CD4-positive, alpha-beta T cell treated with Interleukin-15 for 1 hour (primary cell): ENCODE data around the gene EPHB6.

Source experiments
- DNase-seq: peaks from one replicate; pipeline ENCODE4 v3.0.0-alpha.2; 2020

EPHB6 gene

GRCh38 chr7:142833174-142834048 is 21.5 kb upstream of the EPHB6 start:
- DNase-seq, result no peak

- DNase-seq, result no peak
Measured at GRCh38 chr7:142835487-142835886, 19.4 kb upstream of the EPHB6 start.

- no peak for DNase-seq
Measured at GRCh38 chr7:142836426-142836825, 18.4 kb upstream of the EPHB6 start.

GRCh38 chr7:142838461-142839213 is 16.2 kb upstream of the EPHB6 start:
- no peak for DNase-seq

- no peak for DNase-seq
Measured at GRCh38 chr7:142842251-142842766, 12.6 kb upstream of the EPHB6 start.

- DNase-seq, result no peak
Measured at GRCh38 chr7:142847353-142847752, 7.5 kb upstream of the EPHB6 start.

GRCh38 chr7:142851269-142851668 is 3.6 kb upstream of the EPHB6 start:
- no peak for DNase-seq

- no peak for DNase-seq
Measured at GRCh38 chr7:142851919-142852318, 3.0 kb upstream of the EPHB6 start.

GRCh38 chr7:142853739-142854371 is 1.0 kb upstream of the EPHB6 start:
- peak; percentile 76 for DNase-seq

GRCh38 chr7:142855114-142855743 is 353 bp downstream of the EPHB6 start:
- no peak for DNase-seq

GRCh38 chr7:142855756-142856564 is 1.1 kb downstream of the EPHB6 start:
- DNase-seq, result no peak

GRCh38 chr7:142856565-142857245 is 1.8 kb downstream of the EPHB6 start:
- DNase-seq, result no peak

- DNase-seq, result no peak
Measured at GRCh38 chr7:142857625-142858024, 2.7 kb downstream of the EPHB6 start.

- no peak for DNase-seq
Measured at GRCh38 chr7:142859411-142859810, 4.5 kb downstream of the EPHB6 start.

GRCh38 chr7:142859829-142860228 is 5.0 kb downstream of the EPHB6 start:
- no peak for DNase-seq

GRCh38 chr7:142860968-142861367 is 6.1 kb downstream of the EPHB6 start:
- DNase-seq, result no peak

GRCh38 chr7:142862351-142862750 is 7.5 kb downstream of the EPHB6 start:
- DNase-seq, result no peak

GRCh38 chr7:142862786-142863400 is 8.0 kb downstream of the EPHB6 start:
- no peak for DNase-seq

GRCh38 chr7:142863891-142864685 is 9.2 kb downstream of the EPHB6 start:
- no peak for DNase-seq
